ENCODE data around the gene KIAA1614.

DNA sequence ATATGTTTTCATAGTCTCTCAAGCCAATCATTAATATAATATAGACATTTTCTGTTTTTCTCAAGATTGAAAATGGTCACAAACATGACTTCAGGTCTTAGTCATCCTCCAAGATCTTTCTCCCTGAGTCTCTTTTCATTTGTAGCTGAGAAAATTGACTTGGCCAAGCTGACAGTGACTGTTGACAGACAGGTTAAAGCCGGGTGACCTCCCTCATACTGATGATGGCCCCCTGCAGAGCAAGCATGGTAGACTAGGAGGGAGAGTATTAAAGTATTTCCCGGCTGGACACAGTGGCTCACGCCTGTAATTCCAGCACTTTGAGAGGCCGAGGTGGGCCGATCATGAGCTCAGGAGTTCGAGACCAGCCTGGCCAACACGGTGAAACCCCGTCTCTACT is 6.8 kb upstream of the KIAA1614 start:
- TF ChIP-seq, protein P1, sequence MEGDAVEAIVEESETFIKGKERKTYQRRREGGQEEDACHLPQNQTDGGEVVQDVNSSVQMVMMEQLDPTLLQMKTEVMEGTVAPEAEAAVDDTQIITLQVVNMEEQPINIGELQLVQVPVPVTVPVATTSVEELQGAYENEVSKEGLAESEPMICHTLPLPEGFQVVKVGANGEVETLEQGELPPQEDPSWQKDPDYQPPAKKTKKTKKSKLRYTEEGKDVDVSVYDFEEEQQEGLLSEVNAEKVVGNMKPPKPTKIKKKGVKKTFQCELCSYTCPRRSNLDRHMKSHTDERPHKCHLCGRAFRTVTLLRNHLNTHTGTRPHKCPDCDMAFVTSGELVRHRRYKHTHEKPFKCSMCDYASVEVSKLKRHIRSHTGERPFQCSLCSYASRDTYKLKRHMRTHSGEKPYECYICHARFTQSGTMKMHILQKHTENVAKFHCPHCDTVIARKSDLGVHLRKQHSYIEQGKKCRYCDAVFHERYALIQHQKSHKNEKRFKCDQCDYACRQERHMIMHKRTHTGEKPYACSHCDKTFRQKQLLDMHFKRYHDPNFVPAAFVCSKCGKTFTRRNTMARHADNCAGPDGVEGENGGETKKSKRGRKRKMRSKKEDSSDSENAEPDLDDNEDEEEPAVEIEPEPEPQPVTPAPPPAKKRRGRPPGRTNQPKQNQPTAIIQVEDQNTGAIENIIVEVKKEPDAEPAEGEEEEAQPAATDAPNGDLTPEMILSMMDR (IDR thresholded peaks at IDR 0.05) = no peak
- no peak for TF ChIP-seq POLR2A (IDR thresholded peaks at IDR 0.05)

Measured in vagina (tissue), 2 donors.